ENCODE results near the gene UHRF1.

GRCh38 chr19:4873930-4874329 is 35.4 kb upstream of the UHRF1 start:
- TF ChIP-seq POLR2A (IDR thresholded peaks at IDR 0.05; ENCODE audit: low read depth, low read length) (no peak), POLR2AphosphoS5 (IDR thresholded peaks at IDR 0.05; ENCODE audit: low read depth, low read length) (no peak)
